Mesenteric fat pad (tissue), 1 donor: ENCODE results near the gene MAGEA9B. TPM values are rescaled to one million over a fixed set of nuclear protein-coding genes. Genes with fewer than 3 reads are reported as not detected.
A peak's percentile ranks its signal among the peaks of the same experiment; 100 is the strongest.
"Not testable (repeated sequence)": the region's sequence is repeated elsewhere in the genome, so short reads cannot be mapped to it uniquely, and the experiment has no call there.

Experiments used
- DNase-seq: peaks from one replicate; pipeline ENCODE4 v3.0.0-alpha.2; 2020; ENCODE audit warnings: low spot score
- total RNA-seq: library from RNA; stranded (reverse); fragmentation: NEBNext Ultra II Directional; extraction: Animal tissue kit (Norgen Biotek cat#: 25700); gene quantifications from one replicate; pipeline ENCODE4 v1.2.1, GENCODE V29; 2021
- donor health status: DM: yes; HTN: yes; CAD: no.

The MAGEA9B gene
- total RNA-seq, 1 donor from 2014 or later = not detected

DNA sequence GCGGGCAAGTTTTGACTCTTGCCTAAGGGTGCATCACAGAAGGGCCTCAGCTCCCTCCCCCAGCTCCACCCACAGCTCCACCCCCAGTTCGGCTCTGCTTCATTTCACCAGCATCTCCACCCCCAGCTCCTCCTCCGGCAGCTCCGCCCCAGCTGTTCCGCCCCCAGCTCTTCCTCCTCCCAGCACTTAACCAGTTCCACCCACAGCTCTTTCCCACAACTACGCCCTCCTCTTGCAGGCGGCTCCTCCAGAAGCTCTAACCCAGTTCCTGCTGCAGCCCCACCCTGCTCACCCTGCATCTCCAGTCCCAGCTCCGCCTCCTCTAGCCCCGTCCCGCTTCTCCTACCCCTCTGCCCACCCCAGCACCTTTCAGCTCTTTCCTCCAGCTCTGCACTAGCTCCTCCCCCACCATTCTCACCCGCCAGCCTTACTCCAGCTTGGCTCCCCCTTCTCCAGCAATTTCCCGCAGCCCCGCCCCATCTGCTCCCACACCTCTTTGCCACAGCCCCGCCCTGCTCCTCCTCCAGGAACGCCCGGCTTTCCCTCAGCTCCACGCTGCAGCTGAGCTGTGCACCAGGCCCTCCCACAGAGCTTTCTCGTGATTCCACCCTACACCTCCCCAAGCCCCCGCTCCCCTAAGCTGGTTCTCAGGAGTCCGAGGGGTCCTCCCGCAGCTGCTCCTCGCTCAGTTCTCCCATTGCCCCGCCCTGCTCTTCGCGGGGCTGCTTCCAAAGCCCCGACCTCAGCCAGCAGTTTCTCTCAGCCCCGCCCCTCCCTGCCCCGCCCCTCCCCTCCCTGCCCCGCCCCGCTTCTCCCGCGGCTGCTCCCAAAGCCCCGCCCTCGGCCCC, 47.8 kb downstream of the MAGEA9B start:
- peak; percentile 92 for DNase-seq

DNA sequence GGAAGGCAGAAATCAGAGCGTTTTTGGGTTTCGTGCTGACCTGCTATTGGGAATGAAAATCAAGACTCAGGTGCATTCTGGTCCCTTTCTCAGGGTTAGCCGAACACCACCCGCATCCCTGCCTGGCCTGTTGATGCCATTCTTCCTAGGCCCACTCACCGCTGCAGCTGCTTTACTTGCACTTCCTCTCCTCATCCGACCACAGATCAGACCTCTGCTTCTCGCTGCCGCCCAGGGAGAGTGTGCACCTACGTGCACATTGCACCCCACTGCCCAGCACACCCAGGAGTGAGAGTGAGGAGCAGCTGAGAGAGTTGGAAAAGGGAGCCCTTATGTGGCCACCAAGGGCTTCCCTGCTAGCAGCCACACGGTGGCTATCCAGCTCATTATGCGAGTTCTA, 49.8 kb downstream of the MAGEA9B start:
- DNase-seq = not testable (repeated sequence)

DNA sequence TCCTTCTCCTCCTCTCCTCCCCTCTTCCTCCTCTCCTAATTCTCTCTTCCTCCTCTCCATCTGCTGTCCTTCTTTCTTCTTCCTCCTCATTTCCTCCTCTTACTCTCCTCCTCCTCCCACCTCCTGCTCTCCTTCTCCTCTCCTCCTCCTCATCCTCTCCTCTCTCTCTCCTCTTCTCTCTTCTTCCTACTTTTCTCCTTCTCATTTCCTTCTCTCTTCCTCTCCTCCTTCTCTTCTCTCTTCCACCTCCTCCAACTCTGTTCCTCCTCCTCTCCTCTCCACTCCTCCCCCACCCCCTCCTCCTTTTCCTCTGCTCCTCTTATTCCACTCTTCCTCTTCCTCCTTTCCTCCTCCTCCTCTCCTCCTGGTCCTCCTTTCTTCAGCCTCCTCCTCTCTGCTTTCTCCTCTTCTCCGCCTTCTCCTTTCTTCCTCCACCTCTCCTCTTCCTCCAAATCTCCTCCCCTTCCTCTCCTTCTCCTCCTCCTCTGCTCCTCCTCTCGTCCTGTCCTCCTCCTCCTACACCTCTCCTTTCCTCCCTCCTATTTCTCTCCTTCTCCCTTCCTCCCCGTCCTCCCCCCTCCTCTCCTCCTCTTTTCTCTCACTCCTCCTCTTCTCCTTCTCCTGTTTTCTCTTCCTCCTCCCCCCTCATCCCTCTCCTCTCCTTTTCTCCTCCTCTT, 52.2 kb downstream of the MAGEA9B start:
- DNase-seq = not testable (repeated sequence)

DNA sequence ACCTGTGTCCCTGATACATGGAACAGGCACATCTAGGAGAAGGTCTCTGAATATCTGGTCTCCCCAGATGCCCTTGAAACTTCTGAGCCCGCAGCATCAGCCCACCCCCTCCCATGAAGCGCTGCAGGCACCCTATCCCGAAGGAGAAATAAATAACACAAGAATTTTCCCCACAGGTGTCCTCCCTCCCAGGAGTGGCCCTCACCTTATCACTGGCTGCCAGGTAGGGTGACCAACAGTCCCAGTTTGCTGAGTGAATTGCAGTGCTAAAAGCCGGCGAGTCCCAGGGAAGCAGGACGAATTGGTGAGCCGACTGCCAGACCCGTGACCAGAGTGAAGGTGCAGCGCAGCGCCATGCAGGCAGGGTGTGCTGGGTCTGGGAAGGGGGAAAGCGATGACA, 53.3 kb downstream of the MAGEA9B start:
- DNase-seq = not testable (repeated sequence)

DNA sequence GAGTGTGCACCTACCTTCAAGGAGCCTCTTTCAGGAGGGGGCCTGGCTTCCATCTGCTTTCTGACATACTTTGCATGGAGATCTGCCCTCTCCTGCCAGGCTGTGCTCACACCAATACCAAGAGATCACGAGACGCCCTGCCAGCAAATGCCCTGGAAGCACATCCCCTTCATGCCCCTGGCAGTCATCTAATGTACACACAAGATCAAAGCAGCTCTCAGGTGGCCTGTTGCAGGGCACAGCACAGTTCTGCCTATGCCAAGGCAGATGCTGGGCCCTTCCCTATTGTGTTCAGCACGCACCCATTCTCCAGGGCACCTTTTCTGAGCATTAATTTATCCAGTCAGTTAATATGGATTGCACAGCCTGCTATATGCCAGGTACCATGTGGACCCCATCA, 54.4 kb downstream of the MAGEA9B start:
- not testable (repeated sequence) for DNase-seq

Other genes starting within 250 kb of the MAGEA9B start
- 63.8 TPM for gene IDS, start 82.2 kb downstream of the MAGEA9B start, total RNA-seq
- 19.8 TPM for gene EOLA1, start 46.4 kb downstream of the MAGEA9B start, total RNA-seq
- gene HSFX3, start 37.5 kb downstream of the MAGEA9B start, total RNA-seq = not detected
- not detected for gene HSFX2, start 7.9 kb upstream of the MAGEA9B start, total RNA-seq
- 19.9 TPM for gene TMEM185A, start 44.3 kb upstream of the MAGEA9B start, total RNA-seq
- gene MAGEA11, start 124.6 kb upstream of the MAGEA9B start, total RNA-seq = not detected
- 0.64 TPM for gene HSFX1, start 186.6 kb upstream of the MAGEA9B start, total RNA-seq
- not detected for gene MAGEA9, start 194.5 kb upstream of the MAGEA9B start, total RNA-seq